Kidney (tissue), 14 donors: ENCODE data around the gene DPM3. TPM values are rescaled to one million over a fixed set of nuclear protein-coding genes. Genes with fewer than 3 reads are reported as not detected.
A peak's percentile ranks its signal among the peaks of the same experiment; 100 is the strongest.

Experiments used
- DNase-seq, 5 donors: peaks; one replicate each; pipeline ENCODE4 v3.0.0-alpha.2; 2013 to 2020
- FAIRE-seq: peaks from 2 replicates; lab custom pipeline; 2012; peaks lifted over from hg19 to GRCh38; lab: Jason Lieb, UNC
- H3K27ac ChIP-seq, 2 donors: one replicate each; pipeline ENCODE4 v1.7.0; 2013; ENCODE audit warnings: low read depth in 2 of 2, low read length in 2 of 2, inconsistent platforms in 1 of 2
- H3K27me3 ChIP-seq: one replicate; pipeline ENCODE4 v1.7.1; 2013; ENCODE audit warnings: low read length, inconsistent platforms; ENCODE audit not compliant: control insufficient read depth, insufficient read depth
- H3K36me3 ChIP-seq, 3 donors: one replicate each; pipeline versions ENCODE4 v1.7.0 to v1.7.1; 2013; ENCODE audit warnings: low read length in 3 of 3, control low read depth in 1 of 3, inconsistent platforms in 1 of 3; ENCODE audit not compliant: insufficient read depth in 3 of 3, control insufficient read depth in 2 of 3
- H3K4me1 ChIP-seq, 3 donors: one replicate each; pipeline versions ENCODE4 v1.7.0 to v1.7.1; 2013; ENCODE audit warnings: low read length in 3 of 3, inconsistent platforms in 1 of 3, low read depth in 1 of 3; ENCODE audit not compliant: control insufficient read depth in 2 of 3, insufficient read depth in 2 of 3
- H3K4me3 ChIP-seq, 3 donors: one replicate each; pipeline versions ENCODE4 v1.7.0 to v1.8.1; 2013; ENCODE audit warnings: low read length in 3 of 3, control low read depth in 1 of 3, inconsistent platforms in 1 of 3
- H3K9ac ChIP-seq, 3 donors: one replicate each; pipeline versions ENCODE4 v1.7.0 to v1.7.1; 2013; ENCODE audit warnings: low read length in 3 of 3, control low read depth in 1 of 3, inconsistent platforms in 1 of 3
- H3K9me3 ChIP-seq, 3 donors: one replicate each; pipeline versions ENCODE4 v1.7.0 to v1.7.1; 2013; ENCODE audit warnings: low read length in 3 of 3, control low read depth in 1 of 3, inconsistent platforms in 1 of 3; ENCODE audit not compliant: control insufficient read depth in 2 of 3, insufficient read depth in 1 of 3
- intact Hi-C: fragments of 100-400 bp; cut with DNase I; formaldehyde crosslinking; loops from one replicate; pipeline ENCODE4 v1.11.1; 2022
- polyA plus RNA-seq: library from polyadenylated mRNA; stranded (reverse); fragments of 350-450 nt; fragmentation: Illumina TruSeq; extraction: RNeasy Lipid Tissue Mini Kit (QIAGEN cat#74804); gene quantifications from one replicate; pipeline ENCODE4 v1.2.3, GENCODE V29; 2014; ENCODE audit warnings: low read depth, low replicate concordance; ENCODE audit not compliant: insufficient read depth
- total RNA-seq: library from RNA; stranded (reverse); fragmentation: NEBNext Ultra II Directional; extraction: Animal tissue kit (Norgen Biotek cat#: 25700); gene quantifications from one replicate; pipeline ENCODE4 v1.2.1, GENCODE V29; 2021
- TF ChIP-seq, protein P1 (sequence below): IDR thresholded peaks from 3 replicates; pipeline ENCODE4 v1.5.1; 2012; ENCODE audit warnings: mild to moderate bottlenecking, moderate library complexity, borderline replicate concordance; ENCODE audit not compliant: insufficient read depth; ENCODE audit errors: extremely low read depth
- donor health status: control.
- donor health status: control.
- donor health status: control.
- donor health status: control.
- donor health status: control.
- donor health status: DM: yes; HTN: yes; CAD: no.
- donor health status: Normal renal cell carcinoma (clear cell type).

DPM3 gene
- total and polyA plus RNA-seq, 2 donors from 2014 or later: 84.4 to 237 TPM

DNA sequence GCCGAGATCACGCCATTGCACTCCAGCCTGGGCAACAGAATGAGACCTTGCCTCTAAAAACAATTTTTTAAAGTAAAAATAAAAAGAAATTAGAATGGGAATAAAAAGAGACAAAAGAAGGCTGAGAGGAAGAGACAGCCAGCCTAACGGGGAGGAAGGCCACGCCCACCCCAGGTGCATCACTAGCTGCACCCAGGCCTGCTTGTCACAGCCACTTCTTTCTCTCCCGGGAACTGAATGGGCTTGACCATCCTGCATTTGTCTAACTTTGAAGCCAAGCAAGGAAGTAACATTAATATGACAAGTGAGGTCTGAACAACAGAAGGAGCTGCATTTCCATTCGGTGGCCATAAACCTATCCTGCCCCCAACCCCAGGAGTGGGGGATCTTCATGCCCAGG, 33.5 kb downstream of the DPM3 start:
- Histone ChIP-seq H3K36me3 (no peaks in the 10 kb centered on the region), H3K27me3 (no peaks in the 10 kb centered on the region), H3K9me3 (no peaks in the 10 kb centered on the region), H3K27ac (no peak overlapping the region), H3K9ac (no peak overlapping the region), H3K4me1 (peaks cover 0 to 7% (median 0%) of the 10 kb centered on the region in 3 donors), H3K4me3 (no peak overlapping the region)
- TF ChIP-seq, protein P1, sequence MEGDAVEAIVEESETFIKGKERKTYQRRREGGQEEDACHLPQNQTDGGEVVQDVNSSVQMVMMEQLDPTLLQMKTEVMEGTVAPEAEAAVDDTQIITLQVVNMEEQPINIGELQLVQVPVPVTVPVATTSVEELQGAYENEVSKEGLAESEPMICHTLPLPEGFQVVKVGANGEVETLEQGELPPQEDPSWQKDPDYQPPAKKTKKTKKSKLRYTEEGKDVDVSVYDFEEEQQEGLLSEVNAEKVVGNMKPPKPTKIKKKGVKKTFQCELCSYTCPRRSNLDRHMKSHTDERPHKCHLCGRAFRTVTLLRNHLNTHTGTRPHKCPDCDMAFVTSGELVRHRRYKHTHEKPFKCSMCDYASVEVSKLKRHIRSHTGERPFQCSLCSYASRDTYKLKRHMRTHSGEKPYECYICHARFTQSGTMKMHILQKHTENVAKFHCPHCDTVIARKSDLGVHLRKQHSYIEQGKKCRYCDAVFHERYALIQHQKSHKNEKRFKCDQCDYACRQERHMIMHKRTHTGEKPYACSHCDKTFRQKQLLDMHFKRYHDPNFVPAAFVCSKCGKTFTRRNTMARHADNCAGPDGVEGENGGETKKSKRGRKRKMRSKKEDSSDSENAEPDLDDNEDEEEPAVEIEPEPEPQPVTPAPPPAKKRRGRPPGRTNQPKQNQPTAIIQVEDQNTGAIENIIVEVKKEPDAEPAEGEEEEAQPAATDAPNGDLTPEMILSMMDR: no peak
- DNase-seq (no peak), FAIRE-seq (no peak)
- intact Hi-C loops: no loop called here

DNA sequence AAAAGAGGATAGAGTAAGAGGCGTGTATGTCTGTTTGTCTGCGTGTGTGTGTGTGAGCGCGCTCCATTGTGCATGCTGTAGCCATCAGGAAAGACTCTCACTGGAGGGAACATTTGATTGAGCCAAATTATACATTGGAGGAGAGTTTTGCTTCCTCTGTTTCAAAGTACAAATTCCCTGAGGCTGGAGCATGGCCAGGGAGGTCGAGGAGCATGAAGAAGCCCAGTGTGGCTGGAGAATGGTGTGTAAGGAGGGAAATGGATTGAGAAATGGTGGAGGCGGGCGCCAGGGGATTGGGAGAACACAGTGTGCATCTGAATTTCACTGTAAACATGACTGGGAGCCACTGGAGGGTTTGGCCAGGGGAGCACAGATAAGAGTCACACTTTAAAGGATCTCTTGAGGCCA, 34.7 kb downstream of the DPM3 start:
- no peak overlapping the region for H3K9ac ChIP-seq
- H3K9me3 ChIP-seq: no peaks in the 10 kb centered on the region
- H3K4me3 ChIP-seq: no peak overlapping the region
- no peak overlapping the region for H3K27ac ChIP-seq
- no peak for FAIRE-seq
- intact Hi-C loops: no loop called here
- TF ChIP-seq, protein P1: no peak
- DNase-seq: peak in 1 of 5 donors; percentile 43
- H3K36me3 ChIP-seq: no peaks in the 10 kb centered on the region
- H3K4me1 ChIP-seq: peaks cover 0 to 7% (median 0%) of the 10 kb centered on the region in 3 donors
- H3K27me3 ChIP-seq: no peaks in the 10 kb centered on the region

DNA sequence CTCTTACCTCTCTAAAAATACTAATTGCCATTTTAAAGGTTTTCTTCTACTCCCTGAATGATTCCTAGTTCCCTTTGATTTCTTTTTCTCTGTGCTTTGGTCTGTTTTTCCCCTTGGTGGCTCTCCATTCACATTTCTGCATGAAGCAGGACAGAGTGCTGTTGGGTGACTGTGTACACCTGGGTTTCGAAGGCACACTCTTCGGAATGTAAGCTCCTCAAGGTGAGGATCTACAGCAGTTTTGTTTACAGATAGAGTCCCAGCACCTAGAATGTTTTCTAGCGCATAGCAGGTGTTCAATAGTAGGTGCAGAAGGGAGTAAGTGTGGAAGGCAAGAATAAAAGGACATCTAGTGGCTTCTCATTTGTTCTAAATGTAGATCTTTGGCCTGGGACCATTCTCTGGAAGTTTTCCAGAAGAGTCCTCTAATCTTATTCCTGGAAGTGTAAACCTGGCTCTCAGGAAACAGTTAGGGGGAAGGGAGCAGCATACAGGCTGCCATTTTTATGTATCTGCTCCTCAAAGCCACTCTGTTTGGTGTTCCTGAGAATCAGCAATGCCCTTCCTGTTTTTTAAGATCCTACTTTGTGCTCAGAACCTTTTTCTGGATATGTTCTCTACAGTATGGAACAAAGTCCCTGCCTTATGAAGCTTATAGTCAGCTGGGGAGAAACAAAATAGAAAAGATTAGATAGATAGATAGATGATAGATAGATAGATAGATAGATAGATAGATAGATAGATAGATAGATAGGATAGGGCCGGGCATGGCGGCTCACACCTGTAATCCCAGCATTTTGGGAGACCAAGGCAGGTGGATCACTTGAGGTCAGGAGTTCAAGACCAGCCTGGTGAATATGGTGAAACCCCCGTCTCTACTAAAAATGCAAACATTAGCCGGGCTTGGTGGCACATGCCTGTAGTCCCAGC, 35.5 kb downstream of the DPM3 start:
- FAIRE-seq (no peak), DNase-seq (peak in 1 of 5 donors; percentile 6)
- H3K27me3 ChIP-seq: no peaks in the 10 kb centered on the region
- H3K4me3 ChIP-seq: no peak overlapping the region
- H3K4me1 ChIP-seq: peaks cover 0 to 7% (median 0%) of the 10 kb centered on the region in 3 donors
- TF ChIP-seq, protein P1: no peak
- no peak overlapping the region for H3K9ac ChIP-seq
- no peaks in the 10 kb centered on the region for H3K9me3 ChIP-seq
- no peak overlapping the region for H3K27ac ChIP-seq
- H3K36me3 ChIP-seq: no peaks in the 10 kb centered on the region
- intact Hi-C loops: no loop called here
